Fibroblast of lung (primary cell): ENCODE measurements around the gene GPRASP2. TPM values are rescaled to one million over a fixed set of nuclear protein-coding genes. Genes with fewer than 3 reads are reported as not detected.
A peak's percentile ranks its signal among the peaks of the same experiment; 100 is the strongest.
"Not testable (repeated sequence)": the region's sequence is repeated elsewhere in the genome, so short reads cannot be mapped to it uniquely, and the experiment has no call there.

Source experiments
- DNase-seq, 2 donors: peaks; one replicate each; pipeline versions ENCODE4 v3.0.0 to v3.0.0-alpha.2; 2010; ENCODE audit warnings: low read depth in 2 of 2
- H2AFZ ChIP-seq: 2 replicates; pipeline ENCODE4 v1.5.1; 2012; ENCODE audit warnings: low read length, control low read depth, inconsistent platforms
- H3K27ac ChIP-seq: 2 replicates; pipeline ENCODE4 v1.5.1; 2011; ENCODE audit warnings: low read length, control low read depth; ENCODE audit not compliant: insufficient read depth
- H3K27me3 ChIP-seq: 2 replicates; pipeline ENCODE4 v1.5.1; 2011; ENCODE audit warnings: mild to moderate bottlenecking, low read length; ENCODE audit not compliant: control insufficient read depth, insufficient read depth
- H3K36me3 ChIP-seq: 2 replicates; pipeline ENCODE4 v1.5.1; 2011; ENCODE audit warnings: low read length; ENCODE audit not compliant: control insufficient read depth, insufficient read depth
- H3K4me1 ChIP-seq: 2 replicates; pipeline ENCODE4 v1.5.1; 2011; ENCODE audit warnings: low read length; ENCODE audit not compliant: control insufficient read depth, insufficient read depth; ENCODE audit errors: extremely low read depth
- H3K4me2 ChIP-seq: 2 replicates; pipeline ENCODE4 v1.5.1; 2011; ENCODE audit warnings: low read length, control low read depth; ENCODE audit not compliant: insufficient read depth; ENCODE audit errors: extremely low read depth
- H3K4me3 ChIP-seq, 4 experiments: fragments of 200-600 bp in 1 of 4; sonication (generic) in 1 of 4; replicated peaks in 1 of 4; 2 replicates each; pipeline ENCODE4 v1.5.1; 2011 to 2016; ENCODE audit warnings: low read length in 4 of 4, low read depth in 3 of 4, mild to moderate bottlenecking in 3 of 4, control low read depth in 2 of 4, inconsistent platforms in 1 of 4, mixed read lengths in 1 of 4; ENCODE audit not compliant: insufficient read depth in 1 of 4; ENCODE audit errors: control extremely low read depth in 1 of 4
- H3K79me2 ChIP-seq: 2 replicates; pipeline ENCODE4 v1.5.1; 2012; ENCODE audit warnings: mild to moderate bottlenecking, low read length, inconsistent platforms; ENCODE audit not compliant: control insufficient read depth, insufficient read depth
- H3K9ac ChIP-seq: 2 replicates; pipeline ENCODE4 v1.5.1; 2011; ENCODE audit warnings: mild to moderate bottlenecking, low read length, control low read depth; ENCODE audit not compliant: insufficient read depth
- H3K9me3 ChIP-seq: 2 replicates; pipeline ENCODE4 v1.5.1; 2012; ENCODE audit warnings: low read depth, low read length; ENCODE audit not compliant: control insufficient read depth, insufficient read depth
- H4K20me1 ChIP-seq: 2 replicates; pipeline ENCODE4 v1.5.1; 2011; ENCODE audit warnings: low read length; ENCODE audit not compliant: control insufficient read depth, insufficient read depth; ENCODE audit errors: extremely low read depth
- CTCF ChIP-seq, 2 donors: IDR thresholded peaks in 1 of 2; conservative IDR thresholded peaks in 1 of 2; 1 replicate in 1 of 2; 2 replicates in 1 of 2; pipeline ENCODE4 v1.5.1; 2011 to 2012; ENCODE audit warnings: low read length in 2 of 2, control low read depth in 1 of 2, inconsistent platforms in 1 of 2, low read depth in 1 of 2, mild to moderate bottlenecking in 1 of 2
- EZH2 ChIP-seq: IDR thresholded peaks from 2 replicates; pipeline ENCODE4 v1.5.1; 2012; ENCODE audit warnings: low read length, control low read depth, mild to moderate bottlenecking; ENCODE audit errors: missing control alignments
- polyA minus RNA-seq: library from RNA; depleted of rRNA, polyadenylated mRNA; stranded (reverse); fragments of >200 nt; gene quantifications from 2 replicates; pipeline ENCODE4 v1.2.3, GENCODE V29; 2011; ENCODE audit warnings: low replicate concordance
- polyA plus RNA-seq, 2 donors: library from polyadenylated mRNA; depleted of rRNA in 1 of 2; stranded (reverse) in 1 of 2; unstranded in 1 of 2; fragments of >200 nt; gene quantifications; 2 replicates each; pipeline ENCODE4 v1.2.1, GENCODE V29; 2011 to 2012; ENCODE audit warnings: missing spikeins in 1 of 2
- total RNA-seq: library from RNA; depleted of rRNA; stranded (reverse); fragments of >200 nt; gene quantifications from 2 replicates; pipeline ENCODE4 v1.2.1, GENCODE V29; 2014

Gene GPRASP2
- 16.9 and 24.6 TPM in 2 replicates for total RNA-seq
- polyA plus RNA-seq, result 8.8 and 12.9 TPM in 2 replicates
- 7.5 and 11.6 TPM in 2 replicates for polyA plus RNA-seq (2012)
- 9.4 TPM in 2 replicates for polyA minus RNA-seq

- H3K4me1 ChIP-seq, result no peaks in the 10 kb centered on the region
- H3K9ac ChIP-seq, result peak within 1 kb of the TSS; percentile 58
- peak within 1 kb of the TSS; percentile 64 to 80 (median 70) for H3K4me3 ChIP-seq
- H3K27ac ChIP-seq, result peak within 1 kb of the TSS; percentile 59
- TF ChIP-seq CTCF (conservative IDR thresholded peaks at IDR 0.05 in 1 of 2, IDR thresholded peaks at IDR 0.05 in 1 of 2; ENCODE audit: low read depth in 1 of 2, low read length in 2 of 2), result no peak
- no peak for TF ChIP-seq EZH2
- H3K27me3 ChIP-seq, result no peaks in the 10 kb centered on the region
- H4K20me1 ChIP-seq, result no peaks in the 10 kb centered on the region
- H3K9me3 ChIP-seq, result no peaks in the 10 kb centered on the region
- peak within 1 kb of the TSS; percentile 78 for H2AFZ ChIP-seq
- H3K79me2 ChIP-seq, result no peaks in the 10 kb centered on the region
- H3K36me3 ChIP-seq, result no peaks in the 10 kb centered on the region
- DNase-seq, result peak in 1 of 2 donors; percentile 23
- peak within 1 kb of the TSS; percentile 75 for H3K4me2 ChIP-seq
Observed at GRCh38 chrX:102712216-102712966, at the start of gene GPRASP2. TSS of gene GPRASP2 (plus strand) at chrX:102712448. CDS start at chrX:102714870, 2,422 bp downstream.

- not testable (repeated sequence) for H3K4me3 ChIP-seq, H3K27me3 ChIP-seq, H3K9me3 ChIP-seq, H3K36me3 ChIP-seq, H4K20me1 ChIP-seq, H3K79me2 ChIP-seq, H3K4me1 ChIP-seq, H3K27ac ChIP-seq, H3K9ac ChIP-seq, DNase-seq, H3K4me2 ChIP-seq, H2AFZ ChIP-seq
Observed at GRCh38 chrX:102663820-102664219, 48.4 kb upstream of the GPRASP2 start.

GRCh38 chrX:102667034-102667433 is 45.2 kb upstream of the GPRASP2 start:
- not testable (repeated sequence) for H3K9me3 ChIP-seq, DNase-seq, H3K27me3 ChIP-seq, H4K20me1 ChIP-seq, H3K27ac ChIP-seq, H2AFZ ChIP-seq, H3K4me1 ChIP-seq, H3K36me3 ChIP-seq, H3K4me2 ChIP-seq, H3K4me3 ChIP-seq, H3K9ac ChIP-seq, H3K79me2 ChIP-seq

- Histone ChIP-seq H4K20me1 (no peaks in the 10 kb centered on the region), H3K36me3 (no peaks in the 10 kb centered on the region), H3K79me2 (no peaks in the 10 kb centered on the region), H3K4me2 (no peak overlapping the region), H3K9ac (no peak overlapping the region), H3K27me3 (no peaks in the 10 kb centered on the region), H3K9me3 (no peaks in the 10 kb centered on the region), H3K27ac (no peak overlapping the region), H3K4me3 (no peak overlapping the region), H2AFZ (no peak overlapping the region), H3K4me1 (no peaks in the 10 kb centered on the region)
- peak in 1 of 2 donors; percentile 18 for DNase-seq
- TF ChIP-seq EZH2 (no peak), CTCF (conservative IDR thresholded peaks at IDR 0.05 in 1 of 2, IDR thresholded peaks at IDR 0.05 in 1 of 2; ENCODE audit: low read depth in 1 of 2, low read length in 2 of 2) (no peak)
Observed at GRCh38 chrX:102669526-102669925, 42.7 kb upstream of the GPRASP2 start.
